DMS153 treated with DMSO at 0.1 percent for 48 hours (cell line): ENCODE measurements around the gene TCF19.
"Not testable (repeated sequence)": the region's sequence is repeated elsewhere in the genome, so short reads cannot be mapped to it uniquely, and the experiment has no call there.

Experiments used
- DNase-seq: peaks from one replicate; lab custom pipeline; 2025; ENCODE audit not compliant: unreplicated experiment; lab: John Stamatoyannopoulos, UW

TCF19 gene

GRCh38 chr6:31161216-31162126 is 3.1 kb downstream of the TCF19 start:
- DNase-seq, result no peak

DNA sequence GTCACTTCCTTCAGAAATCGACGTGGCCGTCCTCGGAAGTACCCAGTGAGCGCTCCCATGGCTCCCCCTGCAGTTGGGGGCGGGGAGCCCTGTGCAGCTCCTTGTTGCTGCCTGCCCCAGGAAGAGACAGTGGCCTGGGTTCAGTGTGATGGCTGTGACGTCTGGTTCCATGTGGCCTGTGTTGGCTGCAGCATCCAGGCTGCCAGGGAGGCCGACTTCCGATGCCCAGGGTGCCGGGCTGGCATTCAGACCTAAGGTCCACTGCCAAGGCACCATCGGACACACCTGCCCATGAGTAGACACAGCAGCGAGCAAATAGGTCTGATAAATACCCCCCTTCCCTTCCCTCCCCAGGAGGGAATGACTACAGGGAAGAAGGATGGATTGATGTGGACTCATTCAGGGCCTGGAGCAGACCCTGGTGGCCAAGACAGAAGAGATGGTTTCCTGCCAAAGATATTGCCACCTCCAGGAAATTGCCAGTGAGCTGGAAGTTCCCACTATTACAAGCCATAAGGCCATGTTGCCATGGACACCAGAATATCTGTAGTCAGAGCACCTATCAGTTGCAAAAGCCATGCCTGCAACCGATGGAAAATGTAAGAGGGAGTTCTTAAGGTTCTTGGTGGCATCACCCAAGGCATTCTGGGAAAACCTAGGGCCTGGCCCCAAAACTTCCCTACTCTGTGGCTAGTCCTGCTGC is 4.2 kb downstream of the TCF19 start:
- DNase-seq, result no peak

DNA sequence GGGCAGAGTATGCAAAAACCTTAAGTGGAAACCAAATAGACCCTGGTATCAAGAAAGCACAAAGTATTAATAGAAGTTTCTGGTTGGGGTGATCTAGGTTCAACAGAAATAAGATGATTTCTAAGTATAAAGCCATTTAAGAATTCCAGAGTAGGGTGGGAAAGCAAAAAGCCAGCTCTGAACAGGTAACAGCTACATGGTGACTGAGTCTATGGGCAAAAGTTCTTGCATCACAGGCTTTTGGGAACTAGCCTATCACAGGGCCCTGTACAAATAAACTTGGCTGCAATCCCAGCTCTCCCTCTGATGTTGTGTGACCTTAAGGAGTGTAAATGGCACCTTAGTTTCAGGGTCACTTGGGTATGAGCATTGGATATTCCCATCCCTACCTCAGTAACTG is 5.5 kb downstream of the TCF19 start:
- no peak for DNase-seq

- not testable (repeated sequence) for DNase-seq
Observed at GRCh38 chr6:31164475-31165063, 6.2 kb downstream of the TCF19 start.

DNA sequence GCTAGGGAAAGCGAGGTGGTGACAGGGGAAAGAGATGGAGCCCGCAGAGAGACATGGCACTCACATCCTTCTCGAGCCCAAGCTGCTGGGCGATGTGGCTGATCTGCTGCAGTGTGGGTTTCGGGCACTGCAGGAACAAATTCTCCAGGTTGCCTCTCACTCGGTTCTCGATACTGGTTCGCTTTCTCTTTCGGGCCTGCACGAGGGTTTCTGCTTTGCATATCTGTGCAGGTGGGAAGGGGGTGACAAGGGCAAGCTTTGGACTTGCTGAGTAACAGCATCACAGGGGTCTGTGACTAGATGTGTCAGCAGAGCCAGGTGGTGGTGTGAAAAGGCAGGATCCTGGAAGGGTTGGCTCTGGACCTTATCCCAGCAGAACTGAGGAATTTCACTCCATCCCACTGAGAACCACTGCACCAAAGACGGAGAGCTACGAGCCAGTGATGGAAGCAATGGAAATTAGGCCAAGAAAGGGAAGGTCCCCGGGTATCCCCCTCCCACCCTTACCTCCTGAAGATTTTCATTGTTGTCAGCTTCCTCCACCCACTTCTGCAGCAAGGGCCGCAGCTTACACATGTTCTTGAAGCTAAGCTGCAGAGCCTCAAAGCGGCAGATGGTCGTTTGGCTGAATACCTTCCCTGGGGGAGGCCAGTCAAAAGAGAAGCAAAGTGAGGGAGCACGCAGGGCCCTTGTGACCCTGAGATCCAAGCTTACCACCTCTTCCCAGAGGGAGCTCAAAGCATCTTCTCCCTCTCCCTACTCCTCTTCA is 6.9 kb downstream of the TCF19 start:
- not testable (repeated sequence) for DNase-seq

DNA sequence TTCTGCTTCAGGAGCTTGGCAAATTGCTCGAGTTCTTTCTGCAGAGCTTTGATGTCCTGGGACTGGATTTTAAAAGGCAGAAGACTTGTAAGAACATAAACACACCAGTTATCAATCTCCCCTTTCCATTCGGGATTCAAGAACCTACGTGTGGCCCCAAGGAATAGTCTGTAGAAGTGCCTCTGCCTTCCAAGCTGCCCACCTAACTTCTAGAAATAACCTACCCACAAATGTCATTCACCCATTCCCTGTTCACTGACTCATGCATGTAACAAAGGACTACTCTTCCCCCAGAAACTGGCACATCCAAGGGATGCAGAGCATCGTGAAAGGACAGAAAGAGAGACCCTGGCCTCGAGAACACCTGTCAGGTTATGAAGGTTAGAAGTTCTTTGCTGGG is 7.6 kb downstream of the TCF19 start:
- DNase-seq, result no peak

GRCh38 chr6:31168606-31169005 is 10.2 kb downstream of the TCF19 start:
- no peak for DNase-seq

DNA sequence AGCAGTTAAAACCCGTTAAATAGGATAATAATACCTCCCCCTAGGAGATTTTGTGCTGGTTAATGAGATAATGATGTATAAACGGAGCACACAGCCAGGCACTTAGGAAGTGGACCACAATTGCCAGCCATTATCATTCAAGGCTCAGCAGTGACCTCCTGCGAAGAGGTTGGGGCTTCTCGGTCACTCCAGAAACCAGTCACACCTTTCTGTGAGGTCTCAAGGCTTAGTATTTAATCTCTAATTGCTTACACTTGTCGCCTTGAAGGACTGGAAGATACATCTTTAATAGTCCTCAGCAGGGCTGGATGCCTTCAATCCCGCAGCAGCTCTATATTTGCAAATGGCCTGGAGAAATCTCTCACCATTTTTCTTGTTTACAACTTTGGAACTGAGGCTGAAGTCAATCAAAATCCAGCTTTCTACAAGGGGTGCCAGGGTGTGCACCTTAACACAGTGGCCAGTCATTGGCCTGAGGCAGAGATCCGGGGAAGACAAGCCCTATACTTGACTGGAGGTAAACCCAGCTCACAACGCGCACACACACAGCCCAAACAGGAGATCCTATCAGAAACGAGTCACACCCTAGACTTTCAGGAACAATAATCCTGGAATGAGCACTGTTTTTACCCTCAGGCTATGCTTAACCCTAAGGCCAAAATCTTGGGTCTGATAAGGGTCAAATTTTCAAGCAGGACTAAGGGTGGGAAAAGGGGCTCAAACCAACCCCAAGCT is 10.9 kb downstream of the TCF19 start:
- no peak for DNase-seq

DNA sequence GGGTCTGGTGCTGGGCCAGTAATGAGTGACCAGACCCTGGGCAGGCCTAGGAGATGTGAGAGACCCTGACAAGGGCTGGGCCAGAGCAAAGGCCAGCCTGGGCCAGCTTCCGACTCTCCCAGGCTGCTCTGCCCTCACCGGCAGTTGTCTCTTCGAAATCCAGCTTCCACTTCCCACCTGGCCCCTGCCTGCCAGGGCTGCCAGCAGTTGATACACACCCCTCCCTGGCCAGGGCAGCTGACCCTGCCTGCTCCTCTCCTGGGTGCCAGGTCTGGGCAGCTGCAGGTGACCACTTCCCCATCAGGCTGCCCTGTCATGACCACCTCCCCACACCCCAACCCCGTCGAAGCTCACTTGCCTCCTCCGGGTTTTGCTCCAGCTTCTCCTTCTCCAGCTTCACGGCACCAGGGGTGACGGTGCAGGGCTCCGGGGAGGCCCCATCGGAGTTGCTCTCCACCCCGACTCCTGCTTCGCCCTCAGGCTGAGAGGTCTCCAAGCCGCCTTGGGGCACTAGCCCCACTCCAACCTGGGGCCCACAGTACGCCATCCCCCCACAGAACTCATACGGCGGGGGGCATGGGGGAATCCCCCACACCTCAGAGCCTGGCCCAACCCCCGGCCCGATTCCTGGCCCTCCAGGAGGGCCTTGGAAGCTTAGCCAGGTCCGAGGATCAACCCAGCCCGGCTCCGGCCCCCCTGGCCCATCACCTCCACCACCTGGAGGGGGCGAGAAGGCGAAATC is 11.6 kb downstream of the TCF19 start:
- not testable (repeated sequence) for DNase-seq

GRCh38 chr6:31170600-31170881 is 12.2 kb downstream of the TCF19 start, which contains the start of gene POU5F1:
Gene POU5F1 (minus strand): TSS chr6:31170682. CDS start chr6:31170620, 62 bp downstream.
- DNase-seq, result no peak

GRCh38 chr6:31170987-31171671 is 12.7 kb downstream of the TCF19 start:
- DNase-seq, result no peak

DNA sequence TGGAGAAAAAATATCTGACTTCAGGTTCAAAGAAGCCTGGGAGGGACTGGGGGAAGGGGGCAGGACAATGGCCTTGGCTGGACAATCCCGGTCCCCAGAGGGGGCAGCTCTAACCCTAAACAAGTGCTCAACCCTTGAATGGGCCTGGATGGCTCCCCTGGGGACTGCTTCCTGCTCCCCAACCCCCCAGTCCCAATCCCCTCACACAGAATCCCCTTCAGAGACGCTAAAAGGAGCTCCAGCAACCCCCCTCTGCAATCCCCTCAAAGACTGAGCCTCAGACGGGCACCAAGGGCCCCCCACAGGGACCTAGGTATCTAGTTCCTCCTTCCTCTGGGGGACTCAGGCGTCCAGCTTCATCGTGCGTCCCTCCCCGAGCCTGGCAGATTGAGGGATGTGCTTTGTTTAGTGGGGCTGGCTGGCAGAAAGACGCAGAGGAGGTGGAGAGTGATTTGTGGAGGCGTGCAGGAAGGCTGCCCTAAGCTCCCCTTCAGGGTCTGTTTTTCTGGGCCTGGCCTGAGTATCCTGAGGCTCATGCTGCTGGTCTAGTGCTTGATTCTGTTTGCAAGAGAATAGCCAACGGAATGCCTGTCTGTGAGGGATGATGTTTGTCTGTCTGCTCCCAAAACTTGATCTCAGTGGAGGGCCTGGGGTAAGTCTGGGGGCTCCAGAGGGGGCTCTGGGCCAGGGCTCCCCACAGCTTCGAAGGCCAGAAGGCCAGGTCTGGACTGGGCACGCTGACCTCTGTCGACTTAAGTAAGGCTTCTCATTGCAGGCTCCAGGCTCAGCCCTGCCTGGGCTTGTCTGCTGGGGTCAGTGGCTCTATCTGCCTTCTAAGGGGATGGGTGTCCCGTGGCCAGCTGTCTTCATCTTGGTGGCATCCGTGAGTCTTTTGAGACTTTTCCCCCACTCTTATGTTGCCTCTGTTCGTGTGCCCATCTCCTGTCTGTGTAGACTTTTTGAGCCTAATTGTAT is 13.8 kb downstream of the TCF19 start:
- no peak for DNase-seq

DNA sequence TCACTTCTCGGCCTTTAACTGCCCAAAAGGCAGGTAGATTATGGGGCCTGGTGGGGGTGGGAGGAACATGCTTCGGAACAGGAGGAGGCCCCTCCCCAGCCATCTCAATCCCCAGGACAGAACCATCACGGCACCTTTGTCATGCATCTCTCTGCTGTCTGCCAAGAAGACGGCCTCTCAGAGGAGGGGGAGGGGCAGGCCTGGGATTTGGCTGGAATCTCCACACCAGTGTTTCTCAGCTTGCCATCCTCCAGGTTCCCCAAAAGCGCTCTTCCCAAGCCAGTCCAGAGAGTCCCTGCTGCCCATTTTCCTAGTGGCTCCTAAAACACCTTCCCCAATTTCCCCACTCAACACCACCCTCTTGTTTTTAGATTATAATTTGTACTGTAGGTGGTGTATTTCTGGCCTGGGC is 14.6 kb downstream of the TCF19 start:
- no peak for DNase-seq

DNA sequence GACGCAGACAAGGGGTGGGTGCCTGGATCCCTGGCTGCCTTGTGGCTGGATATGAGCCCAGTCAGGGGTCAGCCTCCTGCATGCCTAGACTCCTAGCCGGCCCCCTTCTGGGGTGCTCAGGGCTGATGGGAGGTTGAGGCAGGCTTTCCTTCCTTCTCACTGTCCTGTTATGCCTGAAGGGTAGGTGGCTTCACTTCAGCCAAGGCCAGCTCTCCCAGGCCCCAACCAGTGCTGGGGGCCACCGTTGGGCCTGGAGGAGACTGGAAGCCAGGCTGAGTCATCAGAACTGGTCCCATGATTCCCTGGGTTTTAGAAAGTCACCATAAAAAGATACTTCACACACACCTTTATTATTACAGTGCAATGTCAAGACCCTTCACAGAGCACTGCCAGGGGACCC is 15.0 kb downstream of the TCF19 start:
- no peak for DNase-seq

DNA sequence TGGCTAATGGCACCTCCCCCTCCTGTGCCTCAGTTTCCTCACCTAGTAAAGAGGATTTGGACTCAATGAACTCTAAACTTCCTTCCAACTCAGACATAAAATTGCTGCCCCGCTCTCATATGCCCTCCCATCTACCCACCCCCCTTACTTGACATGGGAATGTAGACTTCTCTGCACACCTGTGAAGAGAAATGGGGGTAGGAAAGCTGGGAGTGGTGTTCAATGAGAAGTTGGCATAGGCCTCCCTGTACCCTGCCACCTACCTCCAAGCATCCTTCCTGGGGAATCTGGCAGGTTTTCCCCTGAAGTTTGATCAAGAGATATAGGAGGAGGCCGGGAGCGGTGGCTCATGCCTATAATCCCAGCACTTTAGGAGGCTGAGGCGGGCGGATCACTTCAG is 16.0 kb downstream of the TCF19 start:
- no peak for DNase-seq

DNA sequence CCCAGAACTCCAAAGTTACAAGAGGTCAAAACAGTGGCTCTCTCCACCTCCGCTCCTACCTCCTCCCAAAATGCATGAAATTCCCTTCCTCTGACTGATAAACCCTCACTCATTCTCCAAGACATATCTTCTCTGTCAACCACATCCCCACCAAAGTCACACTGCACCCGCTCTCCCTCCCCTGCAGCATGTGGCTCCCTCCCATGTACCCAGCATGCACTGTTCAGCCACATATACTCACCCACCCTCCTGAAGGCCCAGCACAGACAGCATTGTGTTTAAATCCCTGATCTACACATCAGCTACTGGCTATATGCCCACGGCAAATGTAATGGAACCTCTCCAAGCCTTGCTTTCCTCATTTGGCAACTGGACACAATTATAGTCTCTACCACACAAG is 17.6 kb downstream of the TCF19 start:
- DNase-seq, result no peak

GRCh38 chr6:31178143-31179041 is 20.0 kb downstream of the TCF19 start:
- DNase-seq, result peak; percentile 32
